AG04449 (cell line): Measurements from ENCODE around the gene SBF2.

Experiments used
- CTCF ChIA-PET: fragments of 350-600 bp; formaldehyde crosslinking; extraction: SDS; loops from one replicate; lab custom pipeline; 2021; ENCODE audit warnings: antibody characterized with exemption; lab: Yijun Ruan, JAX
- POLR2A ChIA-PET: fragments of 400-600, 350-600 bp; formaldehyde crosslinking; extraction: SDS; loops from one replicate; lab custom pipeline; 2020; ENCODE audit warnings: antibody characterized with exemption, inconsistent platforms; lab: Yijun Ruan, JAX
- DNase-seq: peaks from one replicate; pipeline ENCODE4 v3.0.0-alpha.2; 2010; ENCODE audit warnings: low read depth, low spot score
- H3K4me3 ChIP-seq: 2 replicates; pipeline ENCODE4 v1.5.1; 2011; ENCODE audit warnings: low read depth, mild to moderate bottlenecking, control low read depth, low read length
- CTCF ChIP-seq: IDR thresholded peaks from one replicate; pipeline ENCODE4 v1.5.1; 2011; ENCODE audit warnings: mild to moderate bottlenecking, moderate library complexity, low read length, control low read depth, inconsistent platforms; ENCODE audit not compliant: insufficient read depth; ENCODE audit errors: missing control alignments

The SBF2 gene

GRCh38 chr11:9862981-9863380 lies 431.0 kb downstream of the SBF2 start:
- no peak for TF ChIP-seq CTCF
- H3K4me3 ChIP-seq, result no peak overlapping the region
- ChIA-PET POLR2A (interaction anchor here (0.6 kb wide), 1 partner anchor 517 kb away, joined by 3 read pairs; no protein-coding TSS in a partner anchor), CTCF (interaction anchor here (0.7 to 2.1 kb wide), 13 partner anchors 9 to 1180 kb away, joined by 3 to 17 read pairs (median 4); no protein-coding TSS in a partner anchor)
- DNase-seq, result no peak

GRCh38 chr11:9861860-9862725 lies 431.9 kb downstream of the SBF2 start:
- POLR2A ChIA-PET, result no interaction called here
- CTCF ChIA-PET, result interaction anchor here (0.6 to 2.1 kb wide), 16 partner anchors 11 to 442 kb away, joined by 3 to 17 read pairs (median 4); no protein-coding TSS in a partner anchor
- peak; percentile 33 for DNase-seq
- H3K4me3 ChIP-seq, result no peak overlapping the region
- TF ChIP-seq CTCF, result peak; percentile 67

GRCh38 chr11:9859554-9860305 lies 434.3 kb downstream of the SBF2 start:
- no peak for TF ChIP-seq CTCF
- POLR2A ChIA-PET, result interaction anchor here (0.6 to 3.8 kb wide), 3 partner anchors 71 to 445 kb away, joined by 3 to 15 read pairs (median 14); partner anchors contain the start of gene ADM
- CTCF ChIA-PET, result interaction anchor here (0.7 to 2.5 kb wide), 12 partner anchors 9 to 464 kb away, joined by 3 to 12 read pairs (median 4); no protein-coding TSS in a partner anchor

GRCh38 chr11:9858822-9859221 lies 435.2 kb downstream of the SBF2 start:
- no peak for DNase-seq
- ChIA-PET CTCF (interaction anchor here (1.4 to 2.5 kb wide), 3 partner anchors 8 to 114 kb away, joined by 3 to 12 read pairs (median 8); no protein-coding TSS in a partner anchor), POLR2A (interaction anchor here (2.1 to 3.8 kb wide), 2 partner anchors 99 to 446 kb away, joined by 14 to 15 read pairs; partner anchors contain the start of gene ADM)
- no peak overlapping the region for H3K4me3 ChIP-seq
- no peak for TF ChIP-seq CTCF

More at GRCh38 chr11:9859554-9860305, 434.3 kb downstream of the SBF2 start:
- peak; percentile 64 for DNase-seq
- no peak overlapping the region for H3K4me3 ChIP-seq

- CTCF ChIA-PET, result interaction anchor here (0.6 to 2.7 kb wide), 4 partner anchors 44 to 323 kb away, joined by 3 to 16 read pairs (median 6); no protein-coding TSS in a partner anchor
- no peak overlapping the region for H3K4me3 ChIP-seq
- POLR2A ChIA-PET, result interaction anchor here (0.7 to 3.8 kb wide), 3 partner anchors 87 to 447 kb away, joined by 3 to 15 read pairs (median 14); partner anchors contain the start of gene ADM
- TF ChIP-seq CTCF, result no peak
- DNase-seq, result no peak
Measured at GRCh38 chr11:9858218-9858617, 435.8 kb downstream of the SBF2 start.
